Lung (tissue), 12 donors: ENCODE results near the gene DBF4. TPM values are rescaled to one million over a fixed set of nuclear protein-coding genes. Genes with fewer than 3 reads are reported as not detected.

ENCODE experiments used
- ATAC-seq: fragments of 200-7000 bp; cut with Tn5 transposase; one replicate; pipeline ENCODE4 v1.9.1; 2020; ENCODE audit warnings: moderate number of reproducible peaks; ENCODE audit not compliant: insufficient read depth, low FRiP score
- DNase-seq, 3 donors: peaks; one replicate each; pipeline ENCODE4 v3.0.0-alpha.2; 2013 to 2017
- H3K27ac ChIP-seq, 2 donors: one replicate each; pipeline ENCODE4 v1.5.1; 2013; ENCODE audit warnings: mild to moderate bottlenecking in 2 of 2, moderate library complexity in 2 of 2, control low read depth in 1 of 2, inconsistent platforms in 1 of 2, low read depth in 1 of 2, low read length in 1 of 2
- H3K27me3 ChIP-seq, 3 donors: one replicate each; pipeline ENCODE4 v1.5.1; 2013; ENCODE audit warnings: low read length in 2 of 3; ENCODE audit not compliant: control insufficient read depth in 3 of 3, insufficient read depth in 3 of 3
- H3K36me3 ChIP-seq, 4 donors: one replicate each; pipeline ENCODE4 v1.5.1; 2013; ENCODE audit warnings: low read length in 4 of 4, mild to moderate bottlenecking in 1 of 4, moderate library complexity in 1 of 4; ENCODE audit not compliant: control insufficient read depth in 4 of 4, insufficient read depth in 4 of 4
- H3K4me1 ChIP-seq, 5 donors: one replicate each; pipeline ENCODE4 v1.5.1; 2013; ENCODE audit warnings: low read length in 5 of 5, mild to moderate bottlenecking in 2 of 5, moderate library complexity in 1 of 5; ENCODE audit not compliant: control insufficient read depth in 5 of 5, insufficient read depth in 5 of 5
- H3K4me3 ChIP-seq: one replicate; pipeline ENCODE4 v1.5.1; 2013; ENCODE audit warnings: mild to moderate bottlenecking, control low read depth, moderate library complexity
- H3K9ac ChIP-seq, 2 donors: one replicate each; pipeline ENCODE4 v1.5.1; 2013; ENCODE audit warnings: low read length in 2 of 2, control low read depth in 1 of 2; ENCODE audit not compliant: insufficient read depth in 1 of 2
- H3K9me3 ChIP-seq, 4 donors: one replicate each; pipeline ENCODE4 v1.5.1; 2013; ENCODE audit warnings: low read length in 3 of 4, mild to moderate bottlenecking in 1 of 4, moderate library complexity in 1 of 4; ENCODE audit not compliant: control insufficient read depth in 4 of 4, insufficient read depth in 3 of 4
- WGBS, 2 donors: extraction: QIAGEN DNeasy Blood & Tissue Kit; methylation state at CpG; one replicate each; pipeline ENCODE4 v1.1.7; 2013; 5-methylcytosine and 5-hydroxymethylcytosine counted together
- polyA plus RNA-seq, 2 donors: library from polyadenylated mRNA; stranded (reverse); fragments of 200-250 nt; gene quantifications; one replicate each; pipeline ENCODE4 v1.2.1, GENCODE V29; 2013
- total RNA-seq, 2 donors: library from RNA; depleted of rRNA in 1 of 2; stranded (reverse); fragments of >200 nt in 1 of 2; gene quantifications; one replicate each; pipeline ENCODE4 v1.2.1, GENCODE V29; 2014 to 2021
- TF ChIP-seq, protein P1 (sequence below): IDR thresholded peaks from 2 replicates; pipeline ENCODE4 v1.5.1; 2012; ENCODE audit warnings: mild to moderate bottlenecking; ENCODE audit errors: control extremely low read depth, extremely low read depth
- donor health status: control.
- donor health status: control.
- donor health status: Bipolar disorder and iron deficiency.
- donor health status: healthy.
- donor health status: DM: yes; HTN: yes; CAD: no.

DBF4 gene
- total and polyA plus RNA-seq, 4 donors = 4.0 to 12.7 (median 8.1) TPM

DNA sequence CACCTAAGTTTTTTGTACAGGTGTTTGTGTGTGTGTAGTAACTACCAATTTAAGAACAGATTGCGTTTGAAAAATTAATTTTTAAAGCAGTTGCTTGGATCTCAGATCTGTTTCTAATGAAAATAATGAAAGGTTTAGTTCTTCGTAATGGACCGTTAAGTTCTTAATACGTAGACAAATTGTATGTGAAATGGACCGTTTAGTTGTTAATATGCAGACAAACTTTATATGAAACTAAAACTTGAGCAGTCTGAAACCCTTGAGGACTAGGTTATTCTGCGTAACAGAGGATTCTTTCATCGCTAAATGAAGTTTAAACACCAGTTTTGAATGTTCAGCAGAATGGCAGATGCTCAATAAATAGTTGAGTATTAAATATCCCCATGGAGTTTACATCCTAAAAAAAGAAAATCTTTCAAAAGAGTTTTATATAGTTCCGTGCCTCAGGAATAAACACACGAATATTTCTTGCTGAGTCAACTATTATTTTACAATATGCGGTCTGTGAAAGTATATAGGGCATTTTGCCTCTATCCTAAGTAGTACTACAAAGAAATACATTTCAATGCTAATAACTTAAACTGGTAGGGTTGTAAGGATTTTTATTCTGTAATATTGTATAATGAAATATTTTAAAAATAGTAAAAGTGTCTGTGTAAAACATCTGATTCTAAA, 1.2 kb downstream of the DBF4 start:
- Histone ChIP-seq H3K27ac (no peak overlapping the region), H3K4me3 (no peak overlapping the region), H3K4me1 (peaks cover 0 to 20% (median 0%) of the 10 kb centered on the region in 5 donors), H3K9me3 (no peaks in the 10 kb centered on the region), H3K36me3 (peaks cover 0 to 5% (median 0%) of the 10 kb centered on the region in 4 donors), H3K9ac (peak overlapping the region; percentile 90 to 96), H3K27me3 (no peaks in the 10 kb centered on the region)
- WGBS, 2 donors = 12 to 13% methylated on average over 10 of the region's 10 CpGs
- ATAC-seq (no peak), DNase-seq (peak in 2 of 3 donors; percentile 25 to 45)
- TF ChIP-seq, protein P1, sequence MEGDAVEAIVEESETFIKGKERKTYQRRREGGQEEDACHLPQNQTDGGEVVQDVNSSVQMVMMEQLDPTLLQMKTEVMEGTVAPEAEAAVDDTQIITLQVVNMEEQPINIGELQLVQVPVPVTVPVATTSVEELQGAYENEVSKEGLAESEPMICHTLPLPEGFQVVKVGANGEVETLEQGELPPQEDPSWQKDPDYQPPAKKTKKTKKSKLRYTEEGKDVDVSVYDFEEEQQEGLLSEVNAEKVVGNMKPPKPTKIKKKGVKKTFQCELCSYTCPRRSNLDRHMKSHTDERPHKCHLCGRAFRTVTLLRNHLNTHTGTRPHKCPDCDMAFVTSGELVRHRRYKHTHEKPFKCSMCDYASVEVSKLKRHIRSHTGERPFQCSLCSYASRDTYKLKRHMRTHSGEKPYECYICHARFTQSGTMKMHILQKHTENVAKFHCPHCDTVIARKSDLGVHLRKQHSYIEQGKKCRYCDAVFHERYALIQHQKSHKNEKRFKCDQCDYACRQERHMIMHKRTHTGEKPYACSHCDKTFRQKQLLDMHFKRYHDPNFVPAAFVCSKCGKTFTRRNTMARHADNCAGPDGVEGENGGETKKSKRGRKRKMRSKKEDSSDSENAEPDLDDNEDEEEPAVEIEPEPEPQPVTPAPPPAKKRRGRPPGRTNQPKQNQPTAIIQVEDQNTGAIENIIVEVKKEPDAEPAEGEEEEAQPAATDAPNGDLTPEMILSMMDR = no peak

DNA sequence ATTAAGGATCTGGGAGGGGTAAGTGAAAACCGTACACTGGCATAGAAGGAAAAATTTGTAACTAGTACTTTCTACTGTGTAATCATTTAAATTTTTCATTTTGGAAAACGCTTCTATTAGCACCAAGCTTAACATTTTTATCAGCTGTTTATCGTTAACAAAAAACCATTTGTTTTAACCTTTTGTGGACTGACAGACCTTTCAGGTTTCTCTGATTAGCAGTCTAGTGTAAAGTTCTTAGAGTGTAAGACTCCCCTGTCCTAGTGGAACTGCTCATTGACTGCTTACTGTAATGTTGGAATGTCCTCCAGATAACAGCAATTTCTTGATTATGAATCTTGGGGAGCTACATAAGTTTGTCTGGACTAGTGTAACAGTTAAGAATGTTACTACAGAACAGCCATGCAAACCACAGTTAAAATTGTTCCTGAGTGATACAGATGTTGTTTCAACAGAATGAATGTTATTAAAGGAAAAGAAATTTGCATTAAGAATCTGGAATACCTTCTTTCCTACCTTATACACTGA, 2.0 kb downstream of the DBF4 start:
- DNase-seq (peak in 2 of 3 donors; percentile 25 to 31), ATAC-seq (no peak)
- Histone ChIP-seq H3K36me3 (peaks cover 0 to 5% (median 0%) of the 10 kb centered on the region in 4 donors), H3K9ac (peak overlapping the region in 1 of 2 donors; percentile 96), H3K9me3 (no peaks in the 10 kb centered on the region), H3K27me3 (no peaks in the 10 kb centered on the region), H3K27ac (no peak overlapping the region), H3K4me3 (no peak overlapping the region), H3K4me1 (peaks cover 0 to 20% (median 0%) of the 10 kb centered on the region in 5 donors)
- 60 to 72% methylated on average over 3 of the region's 3 CpGs for WGBS, 2 donors
- TF ChIP-seq, protein P1 = no peak

- TF ChIP-seq, protein P1 = no peak
- Histone ChIP-seq H3K27me3 (no peaks in the 10 kb centered on the region), H3K4me3 (no peak overlapping the region), H3K36me3 (peaks cover 0 to 5% (median 3%) of the 10 kb centered on the region in 4 donors), H3K9ac (no peak overlapping the region), H3K4me1 (peaks cover 0 to 11% (median 0%) of the 10 kb centered on the region in 5 donors), H3K27ac (no peak overlapping the region), H3K9me3 (no peaks in the 10 kb centered on the region)
- WGBS, 2 donors = 93 to 94% methylated on average over 4 of the region's 4 CpGs
- ATAC-seq = no peak
- no peak for DNase-seq
Measured at GRCh38 chr7:87882151-87882937, 6.1 kb downstream of the DBF4 start.
